Mucosa of rectum (tissue), 2 donors: ENCODE results near the gene TEC.

Source experiments
- H3K27ac ChIP-seq, 2 donors: one replicate each; pipeline ENCODE4 v1.7.0; 2013; ENCODE audit warnings: inconsistent platforms in 2 of 2, low read depth in 2 of 2, low read length in 2 of 2
- H3K27me3 ChIP-seq, 2 donors: one replicate each; pipeline ENCODE4 v1.7.0; 2013; ENCODE audit warnings: low read length in 2 of 2; ENCODE audit not compliant: control insufficient read depth in 2 of 2, insufficient read depth in 2 of 2
- H3K36me3 ChIP-seq, 2 donors: one replicate each; pipeline ENCODE4 v1.7.0; 2013; ENCODE audit warnings: low read length in 2 of 2; ENCODE audit not compliant: control insufficient read depth in 2 of 2, insufficient read depth in 2 of 2
- H3K4me1 ChIP-seq, 2 donors: one replicate each; pipeline ENCODE4 v1.7.0; 2013; ENCODE audit warnings: low read length in 2 of 2, mild to moderate bottlenecking in 1 of 2; ENCODE audit not compliant: control insufficient read depth in 2 of 2, insufficient read depth in 2 of 2
- H3K4me3 ChIP-seq, 2 donors: one replicate each; pipeline ENCODE4 v1.7.0; 2013; ENCODE audit warnings: low read length in 2 of 2
- H3K9ac ChIP-seq, 2 donors: one replicate each; pipeline ENCODE4 v1.7.0; 2013; ENCODE audit warnings: low read length in 2 of 2, low read depth in 1 of 2, mild to moderate bottlenecking in 1 of 2
- H3K9me3 ChIP-seq, 2 donors: one replicate each; pipeline ENCODE4 v1.7.0; 2013; ENCODE audit warnings: low read length in 2 of 2; ENCODE audit not compliant: control insufficient read depth in 2 of 2
- donor health status: healthy.
- donor health status: Normal muscosa, but diverticular disease.

Gene TEC

DNA sequence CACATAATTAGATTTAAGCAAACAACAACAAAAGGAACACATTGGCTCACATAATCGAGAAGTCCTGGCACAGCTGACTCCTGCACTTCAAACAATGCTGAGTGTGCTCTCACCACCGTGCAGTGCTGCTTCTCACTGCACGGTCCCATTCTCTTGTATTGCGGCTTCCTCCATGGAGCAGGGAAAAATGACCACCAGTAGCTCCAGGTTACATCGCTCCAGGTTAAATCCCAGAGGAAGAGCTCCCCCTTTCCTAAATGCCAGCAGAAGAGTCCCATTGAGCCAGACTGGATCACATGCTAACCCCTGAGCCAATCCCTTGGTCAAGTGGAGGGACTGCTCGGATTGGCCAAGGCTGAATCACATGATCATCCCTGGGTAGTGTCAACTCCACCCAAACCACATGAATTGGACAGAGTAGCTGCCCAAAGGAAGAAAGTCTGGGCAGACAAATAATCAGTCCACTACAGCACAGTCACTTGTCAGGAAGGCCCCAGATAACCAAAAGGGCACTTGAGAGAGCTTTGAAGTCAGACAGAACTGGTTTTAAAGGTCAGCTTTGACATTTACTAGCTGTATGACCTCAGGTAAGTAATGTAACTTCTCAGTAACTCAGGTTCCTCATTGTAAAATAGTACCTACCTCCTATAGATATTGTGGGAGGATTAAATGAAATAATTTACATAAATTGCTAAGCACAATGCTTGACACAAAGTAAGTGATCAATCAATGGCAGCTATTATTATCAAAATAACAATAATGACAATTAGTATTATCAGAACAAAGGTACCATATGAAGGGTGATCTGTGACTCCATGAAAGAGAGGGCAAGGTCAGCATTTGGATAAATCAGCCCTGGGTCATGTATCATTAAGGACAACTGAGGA, 14.3 kb downstream of the TEC start:
- H3K27ac ChIP-seq, result no peak overlapping the region
- no peak overlapping the region for H3K9ac ChIP-seq
- H3K27me3 ChIP-seq, result no peaks in the 10 kb centered on the region
- H3K9me3 ChIP-seq, result no peaks in the 10 kb centered on the region
- no peak overlapping the region for H3K4me3 ChIP-seq
- H3K36me3 ChIP-seq, result no peaks in the 10 kb centered on the region
- H3K4me1 ChIP-seq, result no peaks in the 10 kb centered on the region

DNA sequence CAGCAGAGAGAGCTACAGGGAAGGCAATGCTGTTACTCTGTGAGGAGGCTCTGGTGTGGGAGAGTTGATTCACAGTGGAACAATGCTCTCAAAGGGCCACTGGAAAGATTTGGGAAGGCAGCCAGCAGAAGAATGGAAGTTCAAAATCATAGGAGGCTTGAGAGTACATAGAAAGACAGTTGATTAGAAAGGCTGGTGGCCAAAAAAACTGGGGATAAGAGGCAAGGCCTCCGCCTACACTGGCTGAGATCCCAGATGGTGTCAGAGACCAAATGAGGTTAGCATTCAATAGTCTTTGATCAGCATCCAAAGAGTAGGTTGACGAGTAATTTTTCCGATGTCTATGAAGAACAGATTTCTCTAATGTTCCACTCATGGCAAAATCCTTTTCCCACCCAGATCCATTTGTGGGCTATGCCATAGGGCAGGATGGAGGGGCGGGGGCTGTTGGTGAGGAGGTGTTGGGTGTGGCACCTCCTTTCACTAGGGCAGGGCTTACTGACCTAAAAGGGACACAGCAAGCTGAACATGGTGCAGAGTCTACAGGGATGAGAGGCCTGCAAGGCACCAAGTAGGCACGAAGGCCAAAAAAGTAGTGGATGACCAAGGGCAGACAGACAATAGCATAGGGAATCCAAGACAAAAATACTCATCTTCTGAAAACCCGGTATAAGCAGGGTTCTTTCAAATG, 15.1 kb downstream of the TEC start:
- Histone ChIP-seq H3K9me3 (no peaks in the 10 kb centered on the region), H3K9ac (no peak overlapping the region), H3K27me3 (no peaks in the 10 kb centered on the region), H3K27ac (no peak overlapping the region), H3K4me3 (no peak overlapping the region), H3K36me3 (no peaks in the 10 kb centered on the region), H3K4me1 (no peaks in the 10 kb centered on the region)

DNA sequence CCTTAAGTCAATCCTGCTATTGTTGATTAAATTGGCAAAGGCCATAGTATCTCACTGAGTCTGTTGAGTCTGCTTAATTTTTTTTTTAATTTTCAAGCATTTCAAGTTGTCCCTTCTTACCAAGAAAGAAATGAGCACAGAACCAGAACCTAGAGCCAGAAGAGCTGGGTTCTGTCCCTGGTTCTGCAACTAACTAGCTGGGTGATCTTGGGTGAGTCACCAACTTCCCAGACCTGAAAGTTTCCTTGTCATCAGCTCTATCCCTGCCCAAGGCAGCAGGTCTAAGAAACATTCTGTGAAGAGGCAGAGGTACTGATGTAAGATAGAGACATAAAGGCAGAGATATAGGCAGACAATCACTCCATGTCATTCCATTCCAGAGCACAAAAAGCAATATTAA, 17.3 kb downstream of the TEC start:
- H3K27me3 ChIP-seq, result no peaks in the 10 kb centered on the region
- H3K4me3 ChIP-seq, result no peak overlapping the region

DNA sequence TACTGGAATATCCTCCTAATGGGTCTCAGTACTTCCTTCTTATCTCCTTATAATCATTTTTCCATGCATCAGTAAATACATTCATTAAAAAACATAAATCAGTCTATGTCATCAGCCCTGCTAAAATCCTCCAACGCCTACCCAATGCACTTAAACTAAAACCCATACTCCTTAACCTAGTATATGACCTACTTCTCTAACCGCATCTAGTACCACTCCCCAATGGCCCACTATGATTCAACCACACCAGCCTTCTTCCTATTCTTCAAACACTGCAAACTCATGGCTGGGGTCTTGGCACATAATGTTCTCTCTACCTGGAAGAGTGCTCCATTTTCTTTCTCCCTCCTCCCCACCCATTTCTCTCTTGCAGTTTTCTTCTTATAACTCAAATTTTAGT, 18.7 kb downstream of the TEC start:
- no peaks in the 10 kb centered on the region for H3K36me3 ChIP-seq
- H3K4me1 ChIP-seq, result no peaks in the 10 kb centered on the region
- H3K9ac ChIP-seq, result no peak overlapping the region
- H3K9me3 ChIP-seq, result no peaks in the 10 kb centered on the region
- H3K27me3 ChIP-seq, result no peaks in the 10 kb centered on the region
- no peak overlapping the region for H3K4me3 ChIP-seq
- no peak overlapping the region for H3K27ac ChIP-seq

More for the DNA sequence above, 17.3 kb downstream of the TEC start:
- H3K27ac ChIP-seq, result no peak overlapping the region
- H3K9ac ChIP-seq, result no peak overlapping the region
- H3K4me1 ChIP-seq, result no peaks in the 10 kb centered on the region
- no peaks in the 10 kb centered on the region for H3K36me3 ChIP-seq
- H3K9me3 ChIP-seq, result no peaks in the 10 kb centered on the region

DNA sequence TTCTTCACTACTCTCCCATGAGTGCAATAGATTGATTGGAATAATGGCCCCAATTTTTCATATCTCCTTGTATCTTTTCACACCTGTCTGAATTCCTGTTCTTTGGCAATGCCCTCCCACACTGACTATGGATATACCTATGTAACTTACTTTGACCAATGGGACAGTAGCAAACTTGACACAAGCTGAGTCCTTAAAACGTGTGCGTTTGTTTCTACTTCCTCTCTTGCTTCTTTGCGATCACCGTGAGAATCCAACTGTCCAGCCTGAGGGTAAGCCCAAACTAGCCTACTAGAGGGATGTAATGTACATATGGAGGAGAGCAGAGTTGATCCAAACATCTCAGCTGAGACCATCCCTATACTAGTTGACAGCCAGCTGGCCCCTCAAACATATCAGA, 19.3 kb downstream of the TEC start:
- no peak overlapping the region for H3K9ac ChIP-seq
- H3K27me3 ChIP-seq, result no peaks in the 10 kb centered on the region
- H3K36me3 ChIP-seq, result no peaks in the 10 kb centered on the region
- no peak overlapping the region for H3K27ac ChIP-seq
- H3K9me3 ChIP-seq, result no peaks in the 10 kb centered on the region
- no peak overlapping the region for H3K4me3 ChIP-seq
- H3K4me1 ChIP-seq, result no peaks in the 10 kb centered on the region

DNA sequence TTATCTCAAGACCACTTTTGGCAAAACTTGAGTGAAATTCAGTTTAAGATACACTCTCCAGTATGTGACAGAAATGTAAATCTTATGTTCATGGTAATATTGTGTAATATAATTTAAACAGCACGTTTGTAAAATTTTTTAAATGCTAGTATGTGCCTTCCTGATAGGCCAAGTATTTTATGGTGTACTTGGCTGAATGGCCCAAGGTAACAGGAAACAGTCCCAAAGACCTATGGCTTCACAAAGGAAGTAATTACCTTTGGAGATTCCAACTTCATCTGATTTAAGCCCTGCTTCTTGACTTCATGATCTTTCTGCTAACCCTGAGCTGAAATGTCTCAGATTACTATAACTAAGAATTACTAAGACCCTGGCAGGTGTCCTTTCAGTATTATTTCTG, 20.3 kb downstream of the TEC start:
- H3K9ac ChIP-seq, result no peak overlapping the region
- H3K4me1 ChIP-seq, result no peaks in the 10 kb centered on the region

DNA sequence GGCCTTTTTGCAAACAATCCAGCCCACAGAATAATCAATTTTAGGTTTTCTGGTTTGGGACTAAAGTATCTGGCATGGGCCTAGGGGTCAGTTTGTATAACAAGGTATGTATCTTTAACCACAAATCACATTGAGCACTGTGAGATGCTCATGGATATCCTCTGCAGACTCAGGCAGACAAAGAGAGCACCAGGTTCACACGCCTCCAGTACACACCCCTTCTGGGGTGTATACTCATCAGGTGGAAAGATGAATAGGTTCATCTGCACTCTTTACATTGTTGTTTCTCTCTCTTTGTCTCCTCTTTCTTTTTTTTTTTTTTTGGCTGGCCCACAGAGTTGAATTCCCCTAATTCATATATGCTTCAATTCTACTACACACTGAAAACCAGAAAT, 21.1 kb downstream of the TEC start:
- Histone ChIP-seq H3K27me3 (no peaks in the 10 kb centered on the region), H3K36me3 (no peaks in the 10 kb centered on the region), H3K9ac (no peak overlapping the region), H3K4me1 (no peaks in the 10 kb centered on the region), H3K4me3 (no peak overlapping the region), H3K9me3 (no peaks in the 10 kb centered on the region), H3K27ac (no peak overlapping the region)

More for the DNA sequence above, 20.3 kb downstream of the TEC start:
- Histone ChIP-seq H3K27ac (no peak overlapping the region), H3K4me3 (no peak overlapping the region), H3K27me3 (no peaks in the 10 kb centered on the region), H3K36me3 (no peaks in the 10 kb centered on the region), H3K9me3 (no peaks in the 10 kb centered on the region)

DNA sequence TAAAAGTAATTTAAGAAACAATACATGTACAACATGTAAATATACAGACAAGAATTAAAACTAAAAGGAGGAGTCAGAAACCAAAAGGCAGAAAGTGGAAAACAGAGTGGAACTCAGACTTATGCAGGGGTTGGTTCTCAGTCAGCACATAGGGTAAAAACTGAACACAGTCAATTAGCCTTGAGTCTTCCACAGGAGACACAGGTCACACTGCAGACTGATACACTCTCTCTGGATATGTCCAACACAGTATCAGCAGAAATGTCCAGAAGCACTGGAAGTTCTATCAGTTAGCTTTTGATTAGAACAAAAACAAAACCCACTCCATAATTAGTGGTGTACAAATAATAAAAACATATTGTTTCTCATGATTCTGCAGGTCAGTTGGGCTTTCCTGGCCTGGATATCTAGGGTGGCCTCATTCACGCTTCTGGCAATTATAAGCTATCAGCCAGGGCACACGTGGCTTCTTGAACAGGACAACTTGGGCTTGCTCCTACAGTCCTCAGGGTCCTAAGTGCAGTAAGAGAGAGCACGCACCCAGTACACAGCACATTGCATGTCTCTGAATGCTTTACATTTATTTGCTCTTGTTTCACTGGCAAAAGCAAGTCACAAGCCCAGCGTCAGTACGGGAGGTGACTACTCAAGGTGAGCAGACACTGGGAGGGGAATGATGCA, 21.6 kb downstream of the TEC start:
- no peak overlapping the region for H3K9ac ChIP-seq
- H3K4me1 ChIP-seq, result no peaks in the 10 kb centered on the region
- H3K36me3 ChIP-seq, result no peaks in the 10 kb centered on the region
- no peaks in the 10 kb centered on the region for H3K27me3 ChIP-seq
- no peak overlapping the region for H3K4me3 ChIP-seq
- H3K9me3 ChIP-seq, result no peaks in the 10 kb centered on the region
- no peak overlapping the region for H3K27ac ChIP-seq

DNA sequence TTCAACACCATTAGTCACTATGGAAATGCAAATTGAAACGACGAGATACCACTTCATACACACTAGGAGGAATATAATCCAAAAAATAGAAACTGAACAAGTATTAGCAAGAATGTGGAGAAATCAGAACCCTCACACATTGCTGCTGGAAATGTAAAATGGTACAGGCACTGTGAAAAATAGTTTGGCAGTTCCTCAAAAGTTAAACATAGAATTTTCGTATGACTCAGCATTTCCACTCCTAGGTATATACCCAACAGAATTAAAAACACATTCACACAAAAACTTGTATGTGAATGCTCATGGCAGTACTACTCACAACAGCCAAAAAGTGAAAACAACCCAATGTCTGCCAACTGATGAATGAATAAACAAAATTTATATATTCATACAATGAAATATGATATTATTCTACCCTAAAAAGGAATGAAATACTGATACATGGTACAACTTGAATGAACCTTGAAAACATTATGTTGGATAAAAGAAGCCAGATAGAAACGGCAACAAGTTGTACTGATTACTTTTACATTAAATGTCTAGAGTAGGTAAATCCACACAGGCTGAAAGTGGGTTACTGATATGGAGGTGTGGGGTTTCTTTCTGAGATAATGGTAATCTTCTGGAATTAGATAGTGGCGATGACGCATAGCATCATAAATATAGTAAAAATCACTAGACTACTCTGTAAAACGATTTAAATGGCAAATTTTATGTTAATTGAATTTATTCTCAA, 22.3 kb downstream of the TEC start:
- H3K4me3 ChIP-seq, result no peak overlapping the region
- no peaks in the 10 kb centered on the region for H3K4me1 ChIP-seq
- H3K9me3 ChIP-seq, result no peaks in the 10 kb centered on the region
- no peaks in the 10 kb centered on the region for H3K36me3 ChIP-seq
- H3K27me3 ChIP-seq, result no peaks in the 10 kb centered on the region
- H3K9ac ChIP-seq, result no peak overlapping the region
- H3K27ac ChIP-seq, result no peak overlapping the region
